GM21526 (cell line): Measurements from ENCODE around the gene RRAS.

ENCODE experiments used
- ATAC-seq: cut with Tn5 transposase; IDR thresholded peaks from one replicate; pipeline ENCODE4 v1.9.1; 2021; ENCODE audit warnings: moderate library complexity; ENCODE audit not compliant: unreplicated experiment, low FRiP score

The RRAS gene

GRCh38 chr19:49597703-49597974, 42.3 kb downstream of the RRAS start:
- no peak for ATAC-seq

GRCh38 chr19:49596954-49597702, 42.8 kb downstream of the RRAS start:
- no peak for ATAC-seq

- no peak for ATAC-seq
Measured at GRCh38 chr19:49596407-49596806, 43.5 kb downstream of the RRAS start.

DNA sequence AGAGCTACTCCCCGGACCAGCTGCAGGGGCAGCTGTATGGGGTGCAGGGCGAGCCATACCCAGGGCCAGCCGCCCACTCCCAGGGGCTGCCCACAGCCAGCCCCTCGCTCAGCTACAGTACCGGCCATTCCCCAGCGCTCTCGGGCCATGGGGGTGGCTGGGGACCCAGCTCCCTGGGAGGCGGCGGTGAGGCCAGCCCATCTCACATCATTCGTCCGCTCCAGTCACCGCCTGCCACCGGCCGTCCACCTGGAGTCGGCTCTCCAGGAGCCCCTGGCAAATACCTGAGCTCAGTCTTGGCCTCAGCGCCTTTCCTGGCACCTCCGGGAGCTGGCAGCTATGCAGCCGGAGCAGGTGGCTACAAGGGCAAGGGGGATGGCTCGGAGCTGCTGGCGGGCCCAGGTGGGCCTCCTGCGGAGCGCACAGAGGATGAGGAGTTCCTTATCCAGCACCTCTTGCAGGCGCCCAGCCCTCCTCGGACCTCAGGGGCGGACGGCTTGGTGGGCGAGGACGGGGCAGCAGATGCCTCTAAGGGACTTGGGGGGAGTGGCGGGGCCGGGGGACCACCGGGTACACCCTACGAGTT, 44.0 kb downstream of the RRAS start:
- ATAC-seq, result no peak

GRCh38 chr19:49594993-49595818, 44.7 kb downstream of the RRAS start:
- no peak for ATAC-seq

- ATAC-seq, result no peak
Measured at GRCh38 chr19:49594157-49594992, 45.6 kb downstream of the RRAS start.

GRCh38 chr19:49593233-49594113, 46.5 kb downstream of the RRAS start:
- peak; percentile 47 for ATAC-seq

GRCh38 chr19:49592486-49593232, 47.3 kb downstream of the RRAS start:
- no peak for ATAC-seq

DNA sequence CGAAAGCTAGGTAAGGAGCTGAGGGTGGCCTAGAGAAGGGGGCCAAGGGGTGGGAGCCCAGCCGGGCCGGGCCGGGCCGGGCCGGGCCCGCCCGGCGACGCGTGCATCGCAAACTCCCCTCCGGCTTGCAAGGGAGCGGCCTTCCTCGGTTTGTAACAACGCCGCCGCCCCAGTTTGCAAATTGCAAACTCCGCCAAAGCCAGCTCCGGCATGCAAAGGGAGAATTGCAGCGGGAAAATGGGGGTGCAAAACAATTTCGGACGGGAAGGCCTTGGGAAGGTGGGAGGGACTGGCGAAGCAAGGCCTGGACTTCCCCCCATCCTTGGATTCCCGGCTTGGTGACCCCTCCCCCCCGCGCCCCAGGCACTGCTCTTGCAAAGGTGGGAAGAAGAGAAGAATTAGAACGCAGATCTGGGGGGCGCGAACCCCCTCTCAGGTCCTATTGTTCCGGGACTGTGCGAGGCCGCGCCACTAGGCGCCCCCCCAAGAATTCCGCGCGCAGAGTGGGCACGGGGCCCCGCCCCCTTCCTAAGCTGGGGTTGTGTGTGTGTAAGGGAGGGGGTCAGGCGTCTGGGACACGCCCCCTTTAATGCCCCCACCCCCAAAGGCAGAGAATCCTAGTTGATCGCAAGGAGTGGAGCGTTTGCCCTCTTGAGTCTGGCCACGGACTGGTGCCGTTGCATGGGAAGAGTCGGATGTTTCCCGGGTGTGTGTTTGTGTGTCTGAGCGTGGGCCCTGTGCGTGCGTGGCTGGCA, 48.0 kb downstream of the RRAS start:
- no peak for ATAC-seq

GRCh38 chr19:49590971-49591730, 48.8 kb downstream of the RRAS start, which contains the start of gene PRR12:
PRR12 (plus strand) TSS chr19:49591182; CDS start chr19:49591655, 473 bp downstream.
- no peak for ATAC-seq

DNA sequence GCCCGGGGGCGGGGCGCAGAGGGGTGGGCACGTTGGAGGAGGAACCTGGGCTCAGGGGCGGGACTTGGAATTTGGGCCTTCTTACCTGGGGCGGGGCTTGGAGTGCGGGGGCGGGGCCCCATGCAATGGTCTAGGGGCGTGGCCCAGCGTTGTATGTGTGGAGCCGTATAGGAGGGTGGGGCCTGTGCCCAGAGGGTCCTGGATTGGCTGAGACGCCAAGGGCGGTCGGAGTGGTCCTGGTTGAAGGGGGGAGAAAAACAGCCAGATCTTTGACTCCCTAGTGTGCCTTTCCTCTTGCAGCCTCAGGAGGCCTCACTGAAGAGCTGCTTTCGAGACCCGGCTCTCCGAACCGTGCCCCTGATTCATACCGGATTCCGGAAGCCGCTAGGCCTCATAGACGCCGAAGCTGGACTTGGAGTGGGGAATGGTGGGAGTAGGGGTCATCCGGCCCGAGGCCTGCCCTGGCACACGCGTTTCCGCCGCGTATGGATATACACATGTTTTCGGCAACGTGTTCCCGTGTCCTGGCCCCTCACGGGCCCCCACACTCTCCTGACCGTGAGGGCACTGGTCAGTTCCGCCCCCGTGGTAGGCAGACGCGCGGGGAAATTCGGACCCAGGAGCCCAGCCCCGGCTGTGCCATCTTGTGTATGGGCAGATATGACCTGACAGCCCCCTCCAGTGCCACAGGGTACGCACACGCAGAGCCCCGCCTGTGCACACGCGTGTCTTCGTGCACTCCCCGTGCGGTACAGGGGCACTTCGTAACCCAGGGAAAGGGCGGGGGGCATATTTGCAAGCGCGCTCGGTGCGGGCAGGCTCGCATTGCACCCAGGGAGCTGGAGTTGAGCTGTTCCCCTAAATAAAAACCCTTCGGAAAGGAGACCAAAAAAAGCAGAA, 49.6 kb downstream of the RRAS start:
- peak; percentile 44 for ATAC-seq

- no peak for ATAC-seq
Measured at GRCh38 chr19:49589502-49589905, 50.4 kb downstream of the RRAS start.

DNA sequence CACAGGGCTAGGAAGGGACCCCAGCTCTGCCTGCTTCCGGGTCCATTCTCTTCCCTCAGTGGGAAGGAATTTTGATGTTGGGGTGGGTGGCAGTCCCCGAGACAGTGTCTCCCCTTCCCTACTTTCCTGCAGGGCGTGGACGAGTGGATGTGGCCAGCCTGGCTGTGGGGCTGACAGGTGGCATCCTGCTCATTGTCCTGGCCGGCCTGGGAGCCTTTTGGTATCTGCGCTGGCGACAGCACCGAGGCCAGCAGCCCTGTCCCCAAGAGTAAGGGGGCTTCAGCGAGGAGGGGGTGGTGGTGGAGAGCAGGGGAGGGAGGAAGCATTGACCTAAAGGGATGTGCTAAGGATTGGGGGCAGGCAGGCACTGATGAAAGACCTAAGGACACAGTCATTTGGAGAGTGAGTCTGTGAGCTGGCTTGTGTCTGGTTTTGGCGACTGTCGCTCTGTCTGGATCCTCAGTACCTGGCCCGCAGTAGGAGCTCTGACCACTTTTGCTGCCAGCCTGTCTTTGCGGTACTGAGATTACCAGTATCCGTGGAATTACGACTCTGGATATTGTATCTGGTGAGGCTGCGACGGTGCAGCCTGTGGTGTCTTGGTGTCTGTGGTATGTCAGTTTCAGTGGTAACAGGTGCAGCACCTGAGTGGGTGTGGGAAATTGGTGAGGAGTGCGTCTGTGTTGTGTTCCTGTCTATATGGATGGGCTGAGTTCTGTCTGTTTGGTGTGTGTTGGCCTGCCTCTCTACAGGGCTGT, 51.4 kb downstream of the RRAS start:
- no peak for ATAC-seq

GRCh38 chr19:49587227-49587626, 52.7 kb downstream of the RRAS start:
- ATAC-seq, result no peak
